GM19324 (cell line): ENCODE data around the gene SLC35G4.
"Not testable (repeated sequence)": the region's sequence is repeated elsewhere in the genome, so short reads cannot be mapped to it uniquely, and the experiment has no call there.

Experiments
- ATAC-seq: cut with Tn5 transposase; IDR thresholded peaks from one replicate; pipeline ENCODE4 v1.9.1; 2021; ENCODE audit warnings: mild to moderate bottlenecking, moderate library complexity; ENCODE audit not compliant: unreplicated experiment, low FRiP score

SLC35G4 gene

GRCh38 chr18:11609488-11609887, at the start of gene SLC35G4:
SLC35G4 (plus strand) TSS chr18:11609596; CDS start chr18:11609596, 0 bp downstream.
- ATAC-seq, result not testable (repeated sequence)

- ATAC-seq, result no peak
These were observed 48.1 kb upstream of the SLC35G4 start for GRCh38 chr18:11561293-11561692.

GRCh38 chr18:11565716-11566115, 43.7 kb upstream of the SLC35G4 start:
- no peak for ATAC-seq

GRCh38 chr18:11566236-11566965, 43.0 kb upstream of the SLC35G4 start:
- ATAC-seq, result no peak

GRCh38 chr18:11567396-11567795, 42.0 kb upstream of the SLC35G4 start:
- ATAC-seq, result no peak

- ATAC-seq, result no peak
These were observed 39.3 kb upstream of the SLC35G4 start for GRCh38 chr18:11570073-11570588.

- no peak for ATAC-seq
These were observed 38.5 kb upstream of the SLC35G4 start for GRCh38 chr18:11570769-11571412.

- no peak for ATAC-seq
These were observed 37.2 kb upstream of the SLC35G4 start for GRCh38 chr18:11572201-11572600.

GRCh38 chr18:11574545-11574944, 34.9 kb upstream of the SLC35G4 start:
- ATAC-seq, result no peak

- ATAC-seq, result no peak
These were observed 31.9 kb upstream of the SLC35G4 start for GRCh38 chr18:11577271-11578112.

- ATAC-seq, result no peak
These were observed 30.6 kb upstream of the SLC35G4 start for GRCh38 chr18:11578799-11579198.

- no peak for ATAC-seq
These were observed 29.5 kb upstream of the SLC35G4 start for GRCh38 chr18:11579916-11580315.

GRCh38 chr18:11581286-11581685, 28.1 kb upstream of the SLC35G4 start:
- ATAC-seq, result no peak

GRCh38 chr18:11585596-11585995, 23.8 kb upstream of the SLC35G4 start:
- ATAC-seq, result no peak

- no peak for ATAC-seq
These were observed 22.5 kb upstream of the SLC35G4 start for GRCh38 chr18:11586896-11587295.

- no peak for ATAC-seq
These were observed 22.0 kb upstream of the SLC35G4 start for GRCh38 chr18:11587432-11587831.

- ATAC-seq, result no peak
These were observed 21.6 kb upstream of the SLC35G4 start for GRCh38 chr18:11587846-11588245.

GRCh38 chr18:11591957-11592356, 17.4 kb upstream of the SLC35G4 start:
- no peak for ATAC-seq

GRCh38 chr18:11600321-11600720, 9.1 kb upstream of the SLC35G4 start:
- no peak for ATAC-seq

GRCh38 chr18:11607906-11608305, 1.5 kb upstream of the SLC35G4 start:
- ATAC-seq, result no peak

GRCh38 chr18:11608618-11609017, 778 bp upstream of the SLC35G4 start:
- ATAC-seq, result not testable (repeated sequence)
